PFSK-1 (cell line): ENCODE measurements around the gene SAMD9.

Experiments used
- FOXP2 ChIP-seq: optimal IDR thresholded peaks from 2 replicates; pipeline ENCODE3; 2011; ENCODE audit warnings: borderline replicate concordance, control low read depth, inconsistent platforms; ENCODE audit not compliant: insufficient read depth; ENCODE audit errors: extremely low read length, extremely low read depth
- POLR2AphosphoS5 ChIP-seq: IDR thresholded peaks from 2 replicates; pipeline ENCODE4 v1.6.1; 2012; ENCODE audit warnings: low read depth, mild to moderate bottlenecking, control low read depth, low read length, moderate library complexity
- REST ChIP-seq, 2 experiments: IDR thresholded peaks; 2 replicates each; pipeline versions ENCODE4 v1.6.1 to v1.8.0; 2011 to 2012; ENCODE audit warnings: low read depth in 2 of 2, low read length in 2 of 2, control low read depth in 1 of 2, inconsistent platforms in 1 of 2, mild to moderate bottlenecking in 1 of 2, moderate library complexity in 1 of 2; ENCODE audit not compliant: insufficient read depth in 1 of 2
- SIN3A ChIP-seq: IDR thresholded peaks from 2 replicates; pipeline ENCODE4 v1.6.1; 2012; ENCODE audit warnings: mild to moderate bottlenecking, low read length, moderate library complexity, borderline replicate concordance; ENCODE audit not compliant: insufficient read depth
- TAF1 ChIP-seq: IDR thresholded peaks from 2 replicates; pipeline ENCODE4 v1.6.1; 2012; ENCODE audit warnings: low read length, control low read depth, borderline replicate concordance; ENCODE audit not compliant: insufficient read depth

Gene SAMD9

GRCh38 chr7:93159490-93159889 lies 41.7 kb upstream of the SAMD9 start:
- TF ChIP-seq REST (IDR thresholded peaks at IDR 0.05; ENCODE audit: insufficient read depth in 1 of 2, low read depth in 2 of 2, low read length in 2 of 2) (no peak), SIN3A (no peak), POLR2AphosphoS5 (no peak), TAF1 (no peak), FOXP2 (no peak)

GRCh38 chr7:93156884-93157283 lies 39.1 kb upstream of the SAMD9 start:
- TF ChIP-seq TAF1 (no peak), SIN3A (no peak), REST (IDR thresholded peaks at IDR 0.05; ENCODE audit: insufficient read depth in 1 of 2, low read depth in 2 of 2, low read length in 2 of 2) (no peak), FOXP2 (no peak), POLR2AphosphoS5 (no peak)

- TF ChIP-seq FOXP2 (no peak), POLR2AphosphoS5 (no peak), TAF1 (no peak)
Measured at GRCh38 chr7:93150200-93150835, 32.5 kb upstream of the SAMD9 start.

- TF ChIP-seq TAF1 (no peak), POLR2AphosphoS5 (no peak), SIN3A (no peak), REST (IDR thresholded peaks at IDR 0.05; ENCODE audit: insufficient read depth in 1 of 2, low read depth in 2 of 2, low read length in 2 of 2) (no peak), FOXP2 (no peak)
Measured at GRCh38 chr7:93148727-93149126, 30.9 kb upstream of the SAMD9 start.

- TF ChIP-seq FOXP2 (no peak), SIN3A (no peak), POLR2AphosphoS5 (no peak), REST (IDR thresholded peaks at IDR 0.05; ENCODE audit: insufficient read depth in 1 of 2, low read depth in 2 of 2, low read length in 2 of 2) (no peak), TAF1 (no peak)
Measured at GRCh38 chr7:93148144-93148543, 30.4 kb upstream of the SAMD9 start, which contains the start of gene SAMD9L. SAMD9L (minus strand) TSS chr7:93148385; CDS start chr7:93135971, 12,414 bp downstream.
